NCI-H446 (cell line): ENCODE results near the gene TBCK.

Experiments
- DNase-seq, 2 experiments: peaks; one replicate each; lab custom pipeline; 2025; lab: John Stamatoyannopoulos, UW

The TBCK gene

DNA sequence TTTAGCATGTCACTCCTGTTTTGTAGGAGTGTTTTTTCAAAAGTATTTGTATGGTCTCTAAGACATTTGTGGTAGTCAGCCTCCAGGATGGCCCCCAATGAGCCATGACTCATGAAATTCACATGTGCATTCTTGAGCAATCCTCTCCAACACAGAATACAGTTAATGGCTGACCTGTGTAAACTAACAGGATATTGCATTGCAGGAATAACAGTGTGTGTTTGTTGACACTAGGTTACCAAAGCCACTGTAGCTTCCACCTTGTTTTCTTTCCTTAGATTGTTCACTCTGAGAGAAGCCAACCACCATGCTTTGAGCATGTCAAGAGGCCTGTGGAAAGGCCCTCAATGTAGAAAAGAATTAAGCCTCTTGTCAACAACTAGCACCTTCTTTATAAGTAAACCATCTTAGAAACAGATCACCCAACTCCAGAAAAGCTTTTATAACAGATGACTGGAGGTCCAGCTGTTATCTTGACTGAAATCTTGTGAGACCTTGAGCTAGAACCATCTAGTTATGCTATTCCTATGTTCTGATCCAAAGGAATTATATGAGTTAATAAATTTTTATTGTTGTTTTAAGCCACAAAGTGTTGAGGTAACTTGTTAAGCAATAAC lies 28.5 kb downstream of the TBCK start:
- no peak for DNase-seq

DNA sequence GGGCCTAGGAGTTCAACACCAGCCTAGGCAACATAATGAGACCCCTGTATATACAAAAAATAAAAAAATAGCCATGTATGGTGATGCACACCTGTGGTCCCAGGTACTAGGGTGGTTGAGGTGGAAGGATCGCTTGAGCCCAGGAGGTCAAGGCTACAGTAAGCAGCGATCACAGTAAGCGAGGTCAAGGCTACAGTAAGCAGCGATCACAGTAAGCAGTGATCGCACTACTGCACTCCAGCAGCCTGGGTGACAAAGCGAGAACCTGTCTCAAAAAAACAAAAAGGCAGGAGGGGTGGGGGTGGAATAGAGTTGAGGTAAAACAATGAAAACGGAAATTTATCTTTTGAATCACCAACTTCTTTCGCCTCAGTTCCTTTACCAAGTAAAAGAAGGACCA lies 29.4 kb downstream of the TBCK start:
- DNase-seq = no peak

DNA sequence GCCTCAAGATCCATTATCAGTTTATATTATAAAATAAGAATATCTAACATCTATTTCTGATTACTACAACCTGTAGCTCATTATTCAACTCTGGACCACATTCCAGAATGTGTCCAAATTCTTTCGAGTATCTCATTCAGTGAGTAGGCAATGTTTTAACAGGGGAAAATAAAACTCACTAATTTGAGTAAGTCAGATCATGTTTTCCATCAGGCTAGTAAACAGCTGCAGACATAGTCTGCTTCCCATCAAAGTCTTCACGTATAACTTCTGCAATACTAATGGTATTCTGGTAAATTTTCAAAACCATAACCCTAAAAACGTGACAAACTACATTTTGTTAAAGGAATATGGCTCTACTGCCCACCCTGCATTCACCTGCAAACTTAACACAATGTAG lies 31.8 kb downstream of the TBCK start:
- no peak for DNase-seq

DNA sequence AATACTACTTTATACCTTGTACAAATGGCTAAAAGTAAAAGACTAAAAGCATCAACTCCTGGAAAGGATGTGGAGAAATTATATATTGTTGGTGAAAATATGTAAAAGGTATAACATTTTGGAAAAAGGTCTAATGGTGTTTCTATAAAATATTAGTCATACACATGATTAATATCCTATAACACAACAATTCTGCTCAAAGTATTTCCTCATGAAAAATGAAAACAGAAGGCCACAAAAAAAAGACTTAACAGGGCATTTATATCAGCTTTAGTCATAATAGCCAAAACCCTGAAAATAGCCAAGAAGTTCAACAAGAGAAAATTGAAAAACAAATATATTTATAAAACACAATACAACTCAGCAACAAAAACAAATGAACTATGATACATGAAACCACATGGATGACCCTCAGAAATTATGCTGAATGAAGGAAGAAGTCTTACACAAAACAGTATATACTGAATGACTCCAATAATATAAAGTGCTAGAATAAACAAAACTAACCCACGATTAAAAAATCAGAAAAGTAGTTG lies 38.8 kb downstream of the TBCK start:
- no peak for DNase-seq

DNA sequence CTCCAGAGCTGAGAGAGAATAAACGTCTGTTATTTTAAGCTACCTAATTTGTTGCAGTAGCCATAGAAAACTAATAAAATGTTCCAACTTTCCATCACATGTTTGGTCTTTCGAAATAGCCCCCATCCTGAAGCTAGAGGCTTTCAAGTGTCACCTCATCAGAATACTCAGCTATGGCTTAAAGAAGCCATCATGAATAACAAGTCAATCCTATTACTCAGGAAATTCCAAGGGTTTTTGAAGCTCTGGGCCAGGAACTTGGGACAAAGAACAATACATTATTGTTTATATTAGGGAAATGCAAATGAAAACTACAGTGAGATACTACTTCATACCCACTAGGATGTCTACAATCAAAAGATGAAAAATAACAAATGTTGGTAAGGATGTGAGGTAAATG lies 42.2 kb downstream of the TBCK start:
- DNase-seq = no peak

DNA sequence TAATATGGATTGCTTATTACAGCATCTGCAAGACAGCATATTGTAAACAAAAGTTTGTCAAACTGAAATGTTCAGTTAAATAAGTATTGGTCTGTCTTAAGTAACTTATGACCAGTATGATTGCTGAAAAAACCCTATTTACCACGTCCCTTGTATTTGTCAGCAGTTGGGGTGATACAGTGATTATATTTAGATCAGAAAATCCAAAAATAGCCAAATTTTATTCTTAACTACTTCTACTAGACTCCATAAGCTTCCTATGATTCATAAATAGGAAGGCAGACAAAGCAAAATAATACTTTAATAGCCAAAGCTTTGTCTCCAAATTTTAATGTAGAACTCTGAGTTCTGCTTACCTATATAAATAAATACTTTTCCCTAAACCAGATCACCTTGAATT lies 45.3 kb downstream of the TBCK start:
- DNase-seq = no peak

DNA sequence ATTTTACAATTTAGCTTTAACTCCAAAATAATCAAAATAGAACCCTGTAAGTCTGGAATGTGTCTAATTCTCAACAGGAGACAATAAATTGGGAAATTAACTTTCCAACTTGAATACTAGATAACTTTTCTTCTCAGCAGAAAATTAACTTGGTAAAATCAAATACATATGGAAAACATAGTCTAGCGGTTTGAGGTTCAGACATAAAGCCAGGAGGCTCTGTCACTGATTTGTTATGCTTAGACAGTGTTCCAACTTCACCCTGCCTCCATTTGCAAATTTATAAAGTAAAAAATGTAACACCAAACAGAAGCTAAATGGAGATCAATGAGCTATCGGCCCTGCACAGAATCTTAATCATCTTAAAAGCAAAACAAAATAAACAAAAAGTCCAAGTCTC lies 46.3 kb downstream of the TBCK start:
- DNase-seq = no peak

DNA sequence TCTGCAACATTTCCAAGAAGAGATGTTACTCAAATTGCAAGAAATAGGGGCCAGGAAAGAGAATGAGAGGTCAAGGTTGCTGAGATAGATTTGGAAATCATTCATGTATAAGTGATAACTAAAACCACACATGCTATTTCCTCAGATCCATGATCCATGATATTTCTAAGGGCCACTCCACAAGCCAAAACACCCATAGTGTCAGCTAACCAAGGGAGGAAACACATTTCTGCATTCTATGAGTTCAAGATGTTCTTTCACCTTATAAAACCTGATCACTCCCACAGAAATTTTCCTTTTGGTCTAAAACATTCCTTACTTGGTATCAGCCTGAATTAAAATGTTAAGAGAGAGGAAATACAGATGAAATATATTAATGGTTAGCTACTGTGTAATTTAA lies 47.2 kb downstream of the TBCK start:
- DNase-seq = no peak

DNA sequence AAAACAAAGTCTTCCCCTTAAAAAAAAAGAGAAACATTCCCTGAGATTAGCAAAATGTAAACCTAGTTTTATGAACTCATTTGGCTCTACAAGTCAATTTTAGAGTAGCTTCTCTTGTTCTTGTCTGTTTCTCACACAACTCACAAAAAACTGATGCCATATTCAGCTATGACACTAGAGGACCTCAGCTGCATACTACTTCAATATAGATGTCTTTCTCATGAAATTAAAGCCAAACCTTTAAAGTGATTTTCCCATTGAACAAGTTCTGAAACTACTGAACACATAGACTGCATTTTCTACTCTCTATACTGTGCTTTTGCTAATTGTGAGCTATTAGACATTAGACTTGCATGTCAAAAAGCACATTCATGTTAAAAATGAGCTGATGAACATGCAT lies 49.8 kb downstream of the TBCK start:
- peak; percentile 4 to 30 for DNase-seq

DNA sequence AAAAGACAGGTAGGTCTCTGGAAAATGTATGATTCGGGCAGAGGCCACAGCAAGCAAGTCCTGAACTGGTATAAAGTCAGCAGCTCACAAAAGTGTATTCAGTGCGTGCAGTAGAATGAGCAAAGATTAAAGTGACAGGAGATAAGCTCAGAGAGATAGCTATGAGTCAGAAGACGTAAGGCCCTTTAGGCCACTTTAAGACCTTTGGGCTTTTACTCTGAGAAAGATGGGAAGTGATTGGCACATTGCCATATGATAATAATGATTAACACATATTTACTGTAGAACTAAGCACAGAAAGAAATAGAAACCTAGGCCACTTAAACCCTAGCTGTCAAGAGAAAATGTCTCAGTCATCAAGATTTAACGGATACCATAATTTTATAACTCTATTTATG lies 51.7 kb downstream of the TBCK start:
- no peak for DNase-seq

DNA sequence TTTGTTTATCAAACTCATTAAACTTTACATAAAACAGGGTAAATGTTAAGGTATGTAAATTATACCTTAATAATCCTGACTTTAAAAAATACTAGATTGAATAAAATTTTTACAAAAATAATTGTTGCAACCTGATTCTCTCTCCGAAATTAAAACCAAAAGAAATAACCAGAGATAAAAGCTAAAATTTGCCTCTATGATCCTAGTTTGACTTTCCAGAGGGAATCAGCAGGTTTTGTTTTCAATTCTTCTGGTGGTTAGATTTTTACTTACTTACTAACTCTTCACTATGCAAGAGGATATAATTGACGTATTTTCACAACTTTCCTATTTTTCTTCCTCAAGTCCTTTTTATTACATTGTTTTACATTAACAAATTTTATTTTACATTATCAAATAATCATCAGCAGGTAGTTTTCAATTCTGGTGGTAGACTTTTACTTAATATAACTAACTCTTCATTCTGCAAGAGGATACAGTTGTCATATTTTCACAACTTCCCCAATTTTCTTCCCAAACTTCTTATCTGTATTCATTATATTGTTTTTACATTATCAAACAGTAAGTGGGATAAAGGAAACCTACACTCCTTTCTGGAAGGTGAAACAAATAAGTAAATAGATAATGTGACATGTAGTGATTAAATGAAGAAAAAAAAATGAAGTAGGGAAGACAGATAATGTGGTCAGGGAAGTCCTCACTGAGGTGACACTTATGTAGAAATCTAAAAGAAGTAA lies 52.2 kb downstream of the TBCK start:
- no peak for DNase-seq

DNA sequence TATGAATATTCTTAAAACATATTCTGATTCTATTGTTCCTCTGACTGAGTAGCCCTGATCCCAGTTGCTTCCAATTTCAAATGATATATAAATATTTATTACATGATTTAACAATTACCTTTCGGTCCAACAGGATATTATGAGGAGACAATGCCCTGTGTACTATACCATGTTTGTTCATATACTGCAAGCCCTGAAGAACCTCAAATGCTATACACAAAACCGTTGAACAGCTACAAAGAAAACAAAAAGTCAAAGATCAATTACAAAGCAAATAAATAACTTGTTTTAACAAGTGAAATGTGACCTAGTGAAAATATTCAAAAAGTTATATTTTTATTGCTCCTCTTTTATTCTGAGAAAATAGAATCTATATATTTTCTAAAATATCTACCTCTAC lies 54.0 kb downstream of the TBCK start:
- DNase-seq = no peak

DNA sequence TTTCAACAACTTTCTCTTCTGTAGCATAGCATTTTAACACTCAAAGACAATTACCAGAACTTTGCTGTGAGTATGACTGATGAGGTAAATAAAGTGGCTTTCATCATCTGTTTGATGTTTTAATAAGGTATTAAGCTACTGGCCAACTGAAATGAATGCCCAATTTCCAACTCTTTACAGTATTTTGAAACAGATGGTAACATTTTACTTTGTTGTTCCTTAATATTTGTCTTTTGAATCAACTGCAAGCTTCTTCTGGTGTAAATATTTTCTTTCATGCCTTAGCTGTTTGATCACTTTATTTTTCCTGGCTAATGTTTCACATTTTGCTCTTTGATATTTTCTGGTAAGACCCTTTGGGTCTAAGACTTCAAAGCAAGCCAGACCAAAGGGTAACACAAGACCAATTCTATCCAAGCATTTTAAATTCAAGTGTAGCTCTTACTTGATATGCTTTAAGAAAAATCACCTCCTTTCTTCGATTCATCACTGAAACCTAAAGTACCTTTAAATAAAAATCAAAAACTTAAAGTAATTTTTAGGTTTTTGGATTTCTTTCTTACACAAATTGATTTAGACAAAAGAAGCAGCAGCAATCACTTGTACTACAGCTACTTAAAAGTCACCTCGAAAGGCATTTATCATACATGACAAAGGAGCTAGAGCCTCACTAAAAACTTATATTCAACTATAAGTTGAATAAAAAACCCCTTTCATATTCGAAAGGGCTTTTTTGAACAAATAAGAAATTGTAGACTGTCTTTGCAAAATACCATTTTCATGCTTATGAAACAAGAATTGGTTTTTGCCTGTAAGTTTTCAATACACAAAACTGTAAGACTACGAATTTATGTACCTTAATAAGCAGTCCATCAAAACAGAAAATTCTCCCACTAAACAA lies 57.6 kb downstream of the TBCK start:
- DNase-seq = no peak

DNA sequence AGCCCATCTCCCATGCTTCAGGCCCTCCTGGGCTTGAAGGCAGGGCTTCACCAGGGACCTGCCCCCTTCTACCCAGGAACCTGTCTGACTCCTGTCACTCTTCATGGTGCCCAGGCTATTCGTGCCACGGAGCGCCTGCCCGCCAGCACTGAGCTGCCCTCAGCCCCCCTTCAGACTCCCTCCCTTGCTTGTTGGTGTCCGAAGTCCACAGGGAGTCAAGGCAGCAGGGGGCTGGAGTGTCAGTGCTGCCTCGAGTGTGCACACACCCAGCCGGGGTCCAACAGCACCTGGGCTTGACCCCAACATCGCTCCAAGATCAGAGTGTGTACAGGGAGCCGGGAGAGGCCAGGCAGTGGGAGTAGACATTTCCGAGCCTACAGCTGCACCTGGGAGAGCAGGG lies 59.8 kb downstream of the TBCK start:
- no peak for DNase-seq

DNA sequence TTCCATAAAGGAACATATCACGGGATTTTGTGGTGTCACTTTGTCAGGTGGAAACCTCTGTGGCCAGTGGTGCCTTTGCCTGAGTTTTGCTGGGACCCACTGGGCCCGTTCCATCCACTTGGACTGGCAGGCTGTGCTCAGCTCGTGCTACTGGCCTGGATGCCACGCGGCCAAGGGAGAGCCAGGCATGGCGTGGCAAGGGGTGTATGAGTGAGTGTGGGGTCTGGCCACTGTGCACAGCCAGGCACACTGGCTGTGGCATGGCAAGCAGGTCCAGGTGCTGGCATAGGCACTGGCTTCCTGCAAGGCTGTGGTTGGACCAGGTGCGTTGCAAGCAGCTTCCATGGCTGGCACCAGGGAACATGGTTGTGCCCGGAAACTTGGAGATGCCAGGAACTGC lies 60.8 kb downstream of the TBCK start:
- no peak for DNase-seq

DNA sequence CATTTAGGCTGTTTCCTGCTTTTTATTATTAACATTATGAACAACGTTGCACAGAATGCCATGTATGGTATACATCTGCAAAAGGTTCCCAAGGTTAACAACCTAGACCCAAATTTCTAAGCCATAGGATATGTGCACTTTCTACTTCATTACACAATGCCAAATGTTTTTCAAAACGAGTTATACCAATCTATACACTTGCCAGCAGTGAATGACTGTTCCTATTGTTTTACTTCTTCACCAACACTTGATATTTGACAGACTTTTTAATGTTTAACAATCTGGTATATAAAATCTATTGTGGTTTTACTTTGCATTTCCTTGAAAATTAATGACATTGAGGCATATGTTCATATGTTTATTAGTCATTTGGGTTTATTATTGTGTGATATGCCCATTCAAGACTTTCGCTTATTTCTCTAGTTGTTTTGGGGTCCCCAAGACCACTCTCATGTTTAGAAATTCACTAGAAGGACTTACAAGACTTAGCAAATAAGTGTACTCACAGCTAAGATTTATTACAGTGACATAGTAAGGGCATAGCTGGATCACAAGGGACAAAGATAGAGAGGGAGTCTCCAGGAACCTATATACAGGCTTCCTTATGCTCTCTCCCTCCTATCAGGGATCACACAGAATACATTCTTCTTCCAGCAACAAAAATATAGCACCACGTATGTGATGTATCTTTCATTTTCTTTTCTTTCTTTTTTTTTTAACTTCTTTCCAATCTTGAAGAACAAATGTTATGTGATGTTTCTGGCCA lies 62.5 kb downstream of the TBCK start:
- DNase-seq = no peak

DNA sequence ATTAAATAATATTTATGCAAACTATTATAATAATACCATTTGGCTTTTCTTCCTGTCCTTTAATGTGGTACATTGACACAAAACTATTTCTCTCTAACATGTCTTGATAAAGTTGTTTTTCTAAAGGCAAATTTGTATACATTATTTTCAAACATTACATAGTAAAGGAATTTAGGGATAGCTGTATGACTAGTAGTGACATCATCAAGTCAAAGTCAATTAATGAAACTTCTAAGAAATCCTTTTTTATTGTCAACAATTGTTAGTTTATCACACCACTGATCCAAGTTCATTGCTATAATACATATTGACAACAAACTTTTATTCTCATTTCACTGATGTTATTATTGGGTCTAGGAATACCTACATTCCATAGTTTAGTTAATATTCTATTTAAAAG lies 68.4 kb downstream of the TBCK start:
- no peak for DNase-seq

DNA sequence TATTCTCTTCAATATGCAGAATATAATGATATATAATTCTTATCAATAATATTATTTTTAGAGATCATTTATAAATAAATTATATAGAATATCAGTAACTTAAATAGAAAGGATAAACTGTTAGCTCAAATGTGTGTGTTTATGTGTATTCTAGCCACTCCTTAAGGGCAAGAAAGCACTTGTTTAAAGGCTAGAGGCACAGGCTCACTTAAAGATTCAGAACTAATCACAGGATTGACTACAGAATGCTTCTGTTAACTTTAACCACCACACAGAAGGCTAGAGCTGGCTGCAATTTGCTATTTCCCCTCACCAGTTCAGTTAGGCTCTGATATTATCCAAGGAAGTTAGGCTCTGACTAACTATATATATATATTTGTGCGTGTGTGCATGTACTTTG lies 69.6 kb downstream of the TBCK start:
- no peak for DNase-seq

DNA sequence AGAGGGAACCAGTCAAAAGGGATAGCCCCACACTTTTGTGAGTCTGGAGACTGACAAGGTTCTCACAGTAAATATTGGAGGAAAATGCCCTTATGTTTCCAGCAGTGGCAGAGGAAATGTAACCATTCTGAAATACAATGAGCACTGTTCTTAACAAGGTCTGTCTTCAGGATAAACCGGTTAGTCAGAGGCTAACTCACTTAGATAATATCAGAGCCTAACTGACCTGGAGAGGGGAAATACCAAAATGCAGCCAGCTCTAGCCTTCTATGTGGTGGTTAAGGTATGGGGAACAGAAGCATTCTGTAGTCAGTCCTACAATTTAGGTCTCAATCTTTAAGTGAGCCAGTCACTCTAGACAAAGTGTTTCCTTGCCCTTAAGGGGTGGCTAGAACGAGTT lies 70.8 kb downstream of the TBCK start:
- DNase-seq = no peak

DNA sequence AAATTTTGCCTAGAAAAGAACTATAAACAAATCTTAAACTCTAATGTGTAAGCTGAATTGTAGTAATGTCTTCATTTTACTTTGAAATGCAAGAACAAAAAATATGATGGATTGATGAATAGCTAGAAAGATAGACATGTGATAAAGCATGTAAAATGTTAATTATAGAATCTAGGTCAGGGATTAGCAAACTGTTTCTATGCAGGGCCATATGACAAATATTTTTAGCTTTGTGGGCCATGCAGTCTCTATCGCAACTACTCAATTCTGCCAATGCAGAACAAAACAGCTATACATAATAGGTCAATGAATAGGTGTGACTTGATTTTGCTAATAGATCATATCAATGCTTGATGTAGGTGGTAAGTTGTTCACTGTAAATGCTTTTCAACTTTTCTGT lies 75.3 kb downstream of the TBCK start:
- DNase-seq = no peak

DNA sequence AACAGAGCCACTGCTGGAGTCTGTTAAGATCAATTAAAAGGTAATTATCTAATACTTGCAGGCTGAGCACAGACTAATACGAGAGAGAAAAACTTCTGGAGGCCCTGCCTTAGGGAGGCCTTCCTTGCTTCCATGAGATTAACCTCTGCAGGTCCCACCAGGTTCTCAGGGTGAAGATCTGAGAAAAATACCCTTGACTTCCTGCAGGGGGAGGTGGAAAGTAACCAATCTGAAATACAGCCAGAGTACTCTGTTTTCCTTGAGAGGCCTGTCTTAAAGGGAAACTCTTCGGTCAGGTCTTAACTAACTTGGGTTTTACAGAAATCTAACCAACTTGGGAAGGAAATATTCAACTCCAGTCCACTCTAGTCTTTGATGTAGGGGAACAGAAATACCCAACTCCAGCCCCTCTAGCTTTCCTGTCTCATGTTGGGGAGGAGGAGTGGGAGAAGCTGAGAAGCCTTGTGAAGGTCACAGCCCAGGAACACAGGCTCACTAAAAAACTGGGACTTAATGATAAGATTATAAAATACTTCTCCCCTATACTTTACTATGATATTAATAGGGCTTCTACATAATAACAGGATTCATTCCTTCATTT lies 77.1 kb downstream of the TBCK start:
- peak; percentile 12 to 42 for DNase-seq

DNA sequence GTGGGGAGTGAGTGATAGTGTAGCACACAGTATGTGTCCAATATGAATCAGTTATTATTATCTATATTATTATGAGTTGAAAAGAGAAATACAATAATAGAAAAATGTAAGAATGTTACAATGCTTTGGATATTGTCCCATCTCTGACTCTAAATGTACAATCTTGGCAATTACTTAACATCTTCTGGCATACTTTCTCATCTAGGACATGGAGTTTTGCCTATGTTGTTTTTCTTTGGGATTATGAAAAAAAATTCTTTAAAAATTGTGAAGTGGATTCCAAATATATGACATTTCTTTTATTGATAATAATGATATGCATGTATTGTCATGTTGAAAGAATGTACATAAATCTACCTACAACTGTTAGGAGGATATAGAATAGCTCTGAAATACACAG lies 84.1 kb downstream of the TBCK start:
- DNase-seq = no peak
